GM12878 (cell line): ENCODE results near the gene TRDN.

Experiments used
- CHD4 ChIP-seq: fragments of 200-600 bp; sonication (generic); IDR thresholded peaks from 2 replicates; pipeline ENCODE4 v1.6.1; 2016; ENCODE audit warnings: mild to moderate bottlenecking
- IKZF2 ChIP-seq, 2 experiments: fragments of 450-650 bp; IDR thresholded peaks; 2 replicates each; pipeline ENCODE4 v1.6.1; 2017; ENCODE audit warnings: mild to moderate bottlenecking in 2 of 2, moderate library complexity in 2 of 2
- MEF2B ChIP-seq: fragments of 450-650 bp; IDR thresholded peaks from 2 replicates; pipeline ENCODE4 v1.6.1; 2018; ENCODE audit warnings: mild to moderate bottlenecking, moderate library complexity; ENCODE audit not compliant: partially characterized antibody, poor library complexity, severe bottlenecking
- POLR2A ChIP-seq: IDR thresholded peaks from 2 replicates; pipeline ENCODE4 v1.6.1; 2011; ENCODE audit warnings: low read depth, mild to moderate bottlenecking, low read length
- TAF1 ChIP-seq: IDR thresholded peaks from 2 replicates; pipeline ENCODE4 v1.6.1; 2011; ENCODE audit warnings: mild to moderate bottlenecking, low read depth, low read length, borderline replicate concordance
- ZNF207 ChIP-seq: fragments of 450-650 bp; IDR thresholded peaks from 2 replicates; pipeline ENCODE4 v1.6.1; 2014; ENCODE audit warnings: antibody characterized with exemption, mild to moderate bottlenecking, borderline replicate concordance
- ZNF24 ChIP-seq: fragments of 450-650 bp; IDR thresholded peaks from 2 replicates; pipeline ENCODE4 v1.6.1; 2017; ENCODE audit warnings: antibody characterized with exemption, mild to moderate bottlenecking
- TF ChIP-seq, protein P1 (sequence below): IDR thresholded peaks from 2 replicates; pipeline ENCODE4 v1.6.1; 2011; ENCODE audit warnings: borderline replicate concordance, low read depth, mild to moderate bottlenecking, moderate library complexity, low read length; ENCODE audit not compliant: insufficient read depth, poor library complexity, severe bottlenecking
- TF ChIP-seq, protein P2 (sequence below), 3 experiments: IDR thresholded peaks in 2 of 3; conservative IDR thresholded peaks in 1 of 3; 2 replicates each; pipeline ENCODE4 v1.5.1; 2011; ENCODE audit warnings: low read depth in 3 of 3, low read length in 3 of 3, mild to moderate bottlenecking in 3 of 3, control low read depth in 2 of 3, moderate library complexity in 2 of 3, inconsistent platforms in 1 of 3, mixed read lengths in 1 of 3; ENCODE audit not compliant: control insufficient read depth in 2 of 3, insufficient read depth in 1 of 3; ENCODE audit errors: extremely low read depth in 1 of 3
- TF ChIP-seq, protein P3 (sequence below): fragments of 450-650 bp; formaldehyde crosslinking; IDR thresholded peaks from 2 replicates; pipeline ENCODE4 v1.4.0; 2020; ENCODE audit warnings: mild to moderate bottlenecking, moderate library complexity
- TF ChIP-seq, protein P4 (sequence below): IDR thresholded peaks from 2 replicates; pipeline ENCODE4 v1.6.1; 2012; ENCODE audit warnings: low read depth, low read length, improper control_type of control experiment
- TF ChIP-seq, protein P5 (sequence below): fragments of 450-650 bp; IDR thresholded peaks from 2 replicates; pipeline ENCODE4 v1.6.1; 2017; ENCODE audit warnings: mild to moderate bottlenecking, low read depth, inconsistent platforms; ENCODE audit not compliant: poor library complexity, severe bottlenecking
- TF ChIP-seq, protein P6 (sequence below): IDR thresholded peaks from 2 replicates; pipeline ENCODE4 v1.6.1; 2011; ENCODE audit warnings: low read depth, mild to moderate bottlenecking, low read length, moderate library complexity, borderline replicate concordance; ENCODE audit errors: extremely low read depth

DNA sequence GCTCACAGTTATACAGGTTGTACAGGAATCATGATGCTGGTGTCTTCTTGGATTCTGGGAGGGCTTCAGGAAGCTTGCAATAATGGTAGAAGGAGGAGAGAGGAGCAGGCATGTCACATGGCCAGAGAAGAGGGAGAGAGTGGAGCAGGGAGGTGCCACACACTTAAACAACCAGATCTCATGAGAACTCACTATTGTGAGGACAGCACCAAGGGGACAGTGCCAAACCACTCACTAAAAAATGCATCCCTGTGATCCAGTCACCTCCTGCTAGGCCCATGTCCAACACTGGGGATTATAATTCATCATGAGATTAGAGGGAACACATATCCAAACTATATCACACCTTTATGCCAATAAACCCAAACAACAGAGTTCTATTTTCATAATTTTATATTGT lies 67.2 kb downstream of the TRDN start:
- TF ChIP-seq IKZF2 (IDR thresholded peaks at IDR 0.05) (no peak), MEF2B (no peak), TAF1 (no peak), CHD4 (no peak), ZNF24 (no peak), POLR2A (no peak), ZNF207 (no peak)
- TF ChIP-seq, protein P1, sequence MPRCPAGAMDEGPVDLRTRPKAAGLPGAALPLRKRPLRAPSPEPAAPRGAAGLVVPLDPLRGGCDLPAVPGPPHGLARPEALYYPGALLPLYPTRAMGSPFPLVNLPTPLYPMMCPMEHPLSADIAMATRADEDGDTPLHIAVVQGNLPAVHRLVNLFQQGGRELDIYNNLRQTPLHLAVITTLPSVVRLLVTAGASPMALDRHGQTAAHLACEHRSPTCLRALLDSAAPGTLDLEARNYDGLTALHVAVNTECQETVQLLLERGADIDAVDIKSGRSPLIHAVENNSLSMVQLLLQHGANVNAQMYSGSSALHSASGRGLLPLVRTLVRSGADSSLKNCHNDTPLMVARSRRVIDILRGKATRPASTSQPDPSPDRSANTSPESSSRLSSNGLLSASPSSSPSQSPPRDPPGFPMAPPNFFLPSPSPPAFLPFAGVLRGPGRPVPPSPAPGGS = no peak
- TF ChIP-seq, protein P2, sequence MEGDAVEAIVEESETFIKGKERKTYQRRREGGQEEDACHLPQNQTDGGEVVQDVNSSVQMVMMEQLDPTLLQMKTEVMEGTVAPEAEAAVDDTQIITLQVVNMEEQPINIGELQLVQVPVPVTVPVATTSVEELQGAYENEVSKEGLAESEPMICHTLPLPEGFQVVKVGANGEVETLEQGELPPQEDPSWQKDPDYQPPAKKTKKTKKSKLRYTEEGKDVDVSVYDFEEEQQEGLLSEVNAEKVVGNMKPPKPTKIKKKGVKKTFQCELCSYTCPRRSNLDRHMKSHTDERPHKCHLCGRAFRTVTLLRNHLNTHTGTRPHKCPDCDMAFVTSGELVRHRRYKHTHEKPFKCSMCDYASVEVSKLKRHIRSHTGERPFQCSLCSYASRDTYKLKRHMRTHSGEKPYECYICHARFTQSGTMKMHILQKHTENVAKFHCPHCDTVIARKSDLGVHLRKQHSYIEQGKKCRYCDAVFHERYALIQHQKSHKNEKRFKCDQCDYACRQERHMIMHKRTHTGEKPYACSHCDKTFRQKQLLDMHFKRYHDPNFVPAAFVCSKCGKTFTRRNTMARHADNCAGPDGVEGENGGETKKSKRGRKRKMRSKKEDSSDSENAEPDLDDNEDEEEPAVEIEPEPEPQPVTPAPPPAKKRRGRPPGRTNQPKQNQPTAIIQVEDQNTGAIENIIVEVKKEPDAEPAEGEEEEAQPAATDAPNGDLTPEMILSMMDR (IDR thresholded peaks at IDR 0.05 in 2 of 3, conservative IDR thresholded peaks at IDR 0.05 in 1 of 3; ENCODE audit: control insufficient read depth in 2 of 3, extremely low read depth in 1 of 3, insufficient read depth in 1 of 3, low read depth in 3 of 3, low read length in 3 of 3) = no peak
- TF ChIP-seq, protein P3, sequence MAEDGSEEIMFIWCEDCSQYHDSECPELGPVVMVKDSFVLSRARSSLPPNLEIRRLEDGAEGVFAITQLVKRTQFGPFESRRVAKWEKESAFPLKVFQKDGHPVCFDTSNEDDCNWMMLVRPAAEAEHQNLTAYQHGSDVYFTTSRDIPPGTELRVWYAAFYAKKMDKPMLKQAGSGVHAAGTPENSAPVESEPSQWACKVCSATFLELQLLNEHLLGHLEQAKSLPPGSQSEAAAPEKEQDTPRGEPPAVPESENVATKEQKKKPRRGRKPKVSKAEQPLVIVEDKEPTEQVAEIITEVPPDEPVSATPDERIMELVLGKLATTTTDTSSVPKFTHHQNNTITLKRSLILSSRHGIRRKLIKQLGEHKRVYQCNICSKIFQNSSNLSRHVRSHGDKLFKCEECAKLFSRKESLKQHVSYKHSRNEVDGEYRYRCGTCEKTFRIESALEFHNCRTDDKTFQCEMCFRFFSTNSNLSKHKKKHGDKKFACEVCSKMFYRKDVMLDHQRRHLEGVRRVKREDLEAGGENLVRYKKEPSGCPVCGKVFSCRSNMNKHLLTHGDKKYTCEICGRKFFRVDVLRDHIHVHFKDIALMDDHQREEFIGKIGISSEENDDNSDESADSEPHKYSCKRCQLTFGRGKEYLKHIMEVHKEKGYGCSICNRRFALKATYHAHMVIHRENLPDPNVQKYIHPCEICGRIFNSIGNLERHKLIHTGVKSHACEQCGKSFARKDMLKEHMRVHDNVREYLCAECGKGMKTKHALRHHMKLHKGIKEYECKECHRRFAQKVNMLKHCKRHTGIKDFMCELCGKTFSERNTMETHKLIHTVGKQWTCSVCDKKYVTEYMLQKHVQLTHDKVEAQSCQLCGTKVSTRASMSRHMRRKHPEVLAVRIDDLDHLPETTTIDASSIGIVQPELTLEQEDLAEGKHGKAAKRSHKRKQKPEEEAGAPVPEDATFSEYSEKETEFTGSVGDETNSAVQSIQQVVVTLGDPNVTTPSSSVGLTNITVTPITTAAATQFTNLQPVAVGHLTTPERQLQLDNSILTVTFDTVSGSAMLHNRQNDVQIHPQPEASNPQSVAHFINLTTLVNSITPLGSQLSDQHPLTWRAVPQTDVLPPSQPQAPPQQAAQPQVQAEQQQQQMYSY = no peak
- TF ChIP-seq, protein P4, sequence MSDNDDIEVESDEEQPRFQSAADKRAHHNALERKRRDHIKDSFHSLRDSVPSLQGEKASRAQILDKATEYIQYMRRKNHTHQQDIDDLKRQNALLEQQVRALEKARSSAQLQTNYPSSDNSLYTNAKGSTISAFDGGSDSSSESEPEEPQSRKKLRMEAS = no peak
- TF ChIP-seq, protein P5, sequence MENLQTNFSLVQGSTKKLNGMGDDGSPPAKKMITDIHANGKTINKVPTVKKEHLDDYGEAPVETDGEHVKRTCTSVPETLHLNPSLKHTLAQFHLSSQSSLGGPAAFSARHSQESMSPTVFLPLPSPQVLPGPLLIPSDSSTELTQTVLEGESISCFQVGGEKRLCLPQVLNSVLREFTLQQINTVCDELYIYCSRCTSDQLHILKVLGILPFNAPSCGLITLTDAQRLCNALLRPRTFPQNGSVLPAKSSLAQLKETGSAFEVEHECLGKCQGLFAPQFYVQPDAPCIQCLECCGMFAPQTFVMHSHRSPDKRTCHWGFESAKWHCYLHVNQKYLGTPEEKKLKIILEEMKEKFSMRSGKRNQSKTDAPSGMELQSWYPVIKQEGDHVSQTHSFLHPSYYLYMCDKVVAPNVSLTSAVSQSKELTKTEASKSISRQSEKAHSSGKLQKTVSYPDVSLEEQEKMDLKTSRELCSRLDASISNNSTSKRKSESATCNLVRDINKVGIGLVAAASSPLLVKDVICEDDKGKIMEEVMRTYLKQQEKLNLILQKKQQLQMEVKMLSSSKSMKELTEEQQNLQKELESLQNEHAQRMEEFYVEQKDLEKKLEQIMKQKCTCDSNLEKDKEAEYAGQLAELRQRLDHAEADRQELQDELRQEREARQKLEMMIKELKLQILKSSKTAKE = no peak
- TF ChIP-seq, protein P6, sequence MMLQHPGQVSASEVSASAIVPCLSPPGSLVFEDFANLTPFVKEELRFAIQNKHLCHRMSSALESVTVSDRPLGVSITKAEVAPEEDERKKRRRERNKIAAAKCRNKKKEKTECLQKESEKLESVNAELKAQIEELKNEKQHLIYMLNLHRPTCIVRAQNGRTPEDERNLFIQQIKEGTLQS = no peak
